H1 (cell line): ENCODE results near the gene SMIM23. TPM values are rescaled to one million over a fixed set of nuclear protein-coding genes. Genes with fewer than 3 reads are reported as not detected.

Experiments used
- CTCF ChIA-PET: fragments of 300-600 bp; sonication (Branson Sonifier 250); formaldehyde crosslinking; loops from one replicate; lab custom pipeline; 2021; ENCODE audit not compliant: partially characterized antibody; lab: Charles Lee
- POLR2A ChIA-PET: fragments of 300-600 bp; sonication (Branson Sonifier 250); formaldehyde crosslinking; loops from one replicate; lab custom pipeline; 2021; ENCODE audit warnings: inconsistent platforms; ENCODE audit not compliant: partially characterized antibody; lab: Charles Lee
- DNase-seq, 2 experiments: peaks; one replicate each; pipeline versions ENCODE4 v3.0.0 to v3.0.0-alpha.2; 2010 to 2022; ENCODE audit warnings: low spot score in 2 of 2, low read depth in 1 of 2, mixed read lengths in 1 of 2
- FAIRE-seq: peaks from 2 replicates; lab custom pipeline; 2011; peaks lifted over from hg19 to GRCh38; lab: Jason Lieb, UNC
- H2AFZ ChIP-seq: 2 replicates; pipeline ENCODE4 v1.8.1; 2012; ENCODE audit warnings: low read length, inconsistent platforms
- H2AK5ac ChIP-seq: 2 replicates; pipeline ENCODE4 v1.6.1; 2013; ENCODE audit warnings: low read depth, low read length
- H2BK120ac ChIP-seq: replicated peaks from 2 replicates; pipeline ENCODE3; 2013; ENCODE audit warnings: low read depth, low read length, inconsistent platforms
- H2BK12ac ChIP-seq: 2 replicates; pipeline ENCODE4 v1.6.1; 2013; ENCODE audit warnings: low read depth, low read length
- H2BK15ac ChIP-seq: 2 replicates; pipeline ENCODE4 v1.6.1; 2013; ENCODE audit warnings: low read length
- H2BK20ac ChIP-seq: 2 replicates; pipeline ENCODE4 v1.6.1; 2013; ENCODE audit warnings: low read length
- H2BK5ac ChIP-seq: 2 replicates; pipeline ENCODE4 v1.6.1; 2013; ENCODE audit warnings: low read depth, low read length
- H3K14ac ChIP-seq: 2 replicates; pipeline ENCODE4 v1.6.1; 2013; ENCODE audit warnings: inconsistent platforms; ENCODE audit not compliant: insufficient read length
- H3K18ac ChIP-seq: 2 replicates; pipeline ENCODE4 v1.6.1; 2013; ENCODE audit warnings: low read length; ENCODE audit errors: extremely low read depth
- H3K23ac ChIP-seq: 2 replicates; pipeline ENCODE4 v1.6.1; 2013; ENCODE audit warnings: inconsistent platforms; ENCODE audit not compliant: insufficient read length
- H3K23me2 ChIP-seq: 2 replicates; pipeline ENCODE4 v1.6.1; 2013; ENCODE audit warnings: low read depth, low read length
- H3K27ac ChIP-seq: 2 replicates; pipeline ENCODE4 v1.6.1; 2011; ENCODE audit warnings: low read depth, low read length, inconsistent platforms
- H3K27me3 ChIP-seq, 4 experiments: replicated peaks in 1 of 4; 1 replicate in 1 of 4; 2 replicates in 3 of 4; pipeline versions ENCODE4 v1.6.1 to v1.8.1; 2011 to 2013; ENCODE audit warnings: low read length in 3 of 4, mild to moderate bottlenecking in 3 of 4, inconsistent platforms in 2 of 4, mixed read lengths in 2 of 4, moderate library complexity in 1 of 4; ENCODE audit not compliant: control insufficient read depth in 3 of 4, insufficient read depth in 3 of 4; ENCODE audit errors: extremely low read depth in 1 of 4
- H3K36me3 ChIP-seq, 4 experiments: 2 replicates each; pipeline versions ENCODE4 v1.6.1 to v1.8.1; 2011 to 2013; ENCODE audit warnings: mild to moderate bottlenecking in 4 of 4, low read length in 3 of 4, moderate library complexity in 2 of 4, control low read depth in 1 of 4, inconsistent platforms in 1 of 4; ENCODE audit not compliant: insufficient read depth in 4 of 4, control insufficient read depth in 2 of 4
- H3K4ac ChIP-seq: replicated peaks from 2 replicates; pipeline ENCODE3; 2013; ENCODE audit warnings: low read length, low read depth, mixed read lengths, inconsistent platforms; ENCODE audit not compliant: insufficient read length
- H3K4me1 ChIP-seq, 4 experiments: replicated peaks in 1 of 4; 1 replicate in 1 of 4; 2 replicates in 3 of 4; pipeline versions ENCODE4 v1.6.1 to v1.8.1; 2011 to 2013; ENCODE audit warnings: low read length in 3 of 4, inconsistent platforms in 2 of 4, mixed read lengths in 1 of 4; ENCODE audit not compliant: insufficient read depth in 4 of 4, control insufficient read depth in 3 of 4
- H3K4me2 ChIP-seq, 2 experiments: 2 replicates each; pipeline versions ENCODE4 v1.6.1 to v1.8.1; 2011 to 2013; ENCODE audit warnings: low read depth in 2 of 2, low read length in 2 of 2, control low read depth in 1 of 2, inconsistent platforms in 1 of 2, mild to moderate bottlenecking in 1 of 2; ENCODE audit not compliant: insufficient read depth in 1 of 2
- H3K4me3 ChIP-seq, 4 experiments: fragments of 200-600, 300-600 bp in 1 of 4; sonication (generic), shearing (Covaris generic), sonication (Bioruptor Twin) in 1 of 4; 2 replicates each; pipeline versions ENCODE4 v1.5.1 to v1.8.1; 2011 to 2016; ENCODE audit warnings: low read length in 4 of 4, low read depth in 3 of 4, control low read depth in 2 of 4, inconsistent platforms in 2 of 4, mild to moderate bottlenecking in 2 of 4, mixed read lengths in 1 of 4, moderate library complexity in 1 of 4; ENCODE audit not compliant: insufficient read depth in 2 of 4; ENCODE audit errors: extremely low read depth in 1 of 4
- H3K56ac ChIP-seq: replicated peaks from 2 replicates; pipeline ENCODE3; 2013; ENCODE audit warnings: low read depth, mild to moderate bottlenecking, mixed read lengths, low read length, inconsistent platforms; ENCODE audit not compliant: insufficient read length
- H3K79me1 ChIP-seq: 2 replicates; pipeline ENCODE4 v1.6.1; 2013; ENCODE audit warnings: low read depth, low read length, control low read depth
- H3K79me2 ChIP-seq, 2 experiments: 2 replicates each; pipeline versions ENCODE4 v1.6.1 to v1.8.1; 2012 to 2013; ENCODE audit warnings: low read length in 2 of 2, mild to moderate bottlenecking in 2 of 2, inconsistent platforms in 1 of 2; ENCODE audit not compliant: insufficient read depth in 2 of 2, control insufficient read depth in 1 of 2
- H3K9ac ChIP-seq, 4 experiments: replicated peaks in 1 of 4; 1 replicate in 1 of 4; 2 replicates in 3 of 4; pipeline versions ENCODE4 v1.6.1 to v1.8.1; 2011 to 2013; ENCODE audit warnings: low read depth in 3 of 4, low read length in 3 of 4, control low read depth in 2 of 4, mild to moderate bottlenecking in 2 of 4, moderate library complexity in 2 of 4, inconsistent platforms in 1 of 4; ENCODE audit errors: extremely low read depth in 1 of 4
- H3K9me3 ChIP-seq, 2 experiments: 2 replicates each; pipeline versions ENCODE4 v1.6.1 to v1.8.1; 2012 to 2013; ENCODE audit warnings: mild to moderate bottlenecking in 2 of 2, moderate library complexity in 2 of 2, control low read depth in 1 of 2, inconsistent platforms in 1 of 2, low read depth in 1 of 2, low read length in 1 of 2, mixed read lengths in 1 of 2; ENCODE audit not compliant: insufficient read depth in 2 of 2
- H4K20me1 ChIP-seq, 2 experiments: replicated peaks in 1 of 2; 2 replicates each; pipeline versions ENCODE3 to v1.8.1; 2011 to 2013; ENCODE audit warnings: inconsistent platforms in 2 of 2, low read length in 2 of 2, mild to moderate bottlenecking in 1 of 2; ENCODE audit not compliant: insufficient read depth in 2 of 2, control insufficient read depth in 1 of 2
- H4K5ac ChIP-seq: 2 replicates; pipeline ENCODE4 v1.6.1; 2013; ENCODE audit warnings: low read length, low read depth, mixed read lengths, inconsistent platforms; ENCODE audit not compliant: insufficient read length
- H4K8ac ChIP-seq: 2 replicates; pipeline ENCODE4 v1.8.0; 2013; ENCODE audit warnings: mild to moderate bottlenecking, moderate library complexity, low read length, inconsistent platforms; ENCODE audit not compliant: insufficient read depth; ENCODE audit errors: extremely low read depth
- H4K91ac ChIP-seq: replicated peaks from 2 replicates; pipeline ENCODE3; 2013; ENCODE audit warnings: low read length, mixed read lengths, inconsistent platforms; ENCODE audit not compliant: insufficient read length
- ATF2 ChIP-seq: IDR thresholded peaks from 2 replicates; pipeline ENCODE4 v1.6.1; 2012; ENCODE audit warnings: low read length, inconsistent platforms
- E2F6 ChIP-seq: IDR thresholded peaks from 2 replicates; pipeline ENCODE4 v1.6.1; 2012; ENCODE audit warnings: inconsistent platforms
- JUN ChIP-seq: IDR thresholded peaks from 2 replicates; pipeline ENCODE4 v1.6.1; 2011; ENCODE audit warnings: low read depth, mild to moderate bottlenecking, improper control_type of control experiment, low read length
- MAX ChIP-seq: IDR thresholded peaks from 2 replicates; pipeline ENCODE4 v1.6.1; 2012; ENCODE audit warnings: inconsistent platforms
- NRF1 ChIP-seq: IDR thresholded peaks from 2 replicates; pipeline ENCODE4 v1.6.1; 2011; ENCODE audit warnings: mild to moderate bottlenecking, low read depth, low read length, improper control_type of control experiment
- POU5F1 ChIP-seq: IDR thresholded peaks from 2 replicates; pipeline ENCODE4 v1.6.1; 2011; ENCODE audit warnings: low read depth, mild to moderate bottlenecking, low read length, moderate library complexity
- SP4 ChIP-seq: IDR thresholded peaks from 2 replicates; pipeline ENCODE4 v1.6.1; 2012; ENCODE audit warnings: low read length, inconsistent platforms
- WGBS, 2 experiments: shearing (Covaris generic) in 1 of 2; methylation state at CpG; one replicate each; pipeline versions ENCODE4 v1.1.6 to v1.1.7; 2013 to 2015; ENCODE audit warnings: low lambda C conversion rate in 2 of 2, mixed read lengths in 2 of 2, inconsistent platforms in 1 of 2, low coverage in 1 of 2, missing lambda C conversion rate in 1 of 2; ENCODE audit not compliant: insufficient replicate concordance in 2 of 2, insufficient coverage in 1 of 2, insufficient read length in 1 of 2; ENCODE audit errors: extremely low coverage in 1 of 2, missing lambda C conversion rate in 1 of 2; 5-methylcytosine and 5-hydroxymethylcytosine counted together
- polyA plus RNA-seq, 7 experiments: library from polyadenylated mRNA; depleted of rRNA in 3 of 7; stranded (reverse) in 5 of 7; unstranded in 2 of 7; fragments of >200 nt in 5 of 7; fragments of 200-250 nt in 2 of 7; gene quantifications; 1 replicate in 5 of 7; 2 replicates in 1 of 7; 4 replicates in 1 of 7; pipeline versions ENCODE4 v1.2.1 to v1.2.3, GENCODE V29; 2011 to 2013; ENCODE audit warnings: missing spikeins in 2 of 7, mixed read lengths in 2 of 7
- total RNA-seq: library from RNA; stranded (reverse); fragmentation: NEBNext Ultra II Directional; extraction: Animal tissue kit (Norgen Biotek cat#: 25700); gene quantifications from 2 replicates; pipeline ENCODE4 v1.2.1, GENCODE V29; 2021
- TF ChIP-seq, protein P1 (sequence below), 3 experiments: IDR thresholded peaks; 1 replicate in 2 of 3; 2 replicates in 1 of 3; pipeline versions ENCODE4 v1.5.1 to v1.6.1; 2011; ENCODE audit warnings: low read length in 3 of 3, mild to moderate bottlenecking in 3 of 3, inconsistent platforms in 2 of 3, low read depth in 1 of 3, moderate library complexity in 1 of 3; ENCODE audit not compliant: insufficient read depth in 1 of 3; ENCODE audit errors: control extremely low read depth in 1 of 3

SMIM23 gene
- total and polyA plus RNA-seq, 2 of the 8 experiments (the other 6 are each of a cell fraction or from before 2014, with no cell fraction given): not detected

DNA sequence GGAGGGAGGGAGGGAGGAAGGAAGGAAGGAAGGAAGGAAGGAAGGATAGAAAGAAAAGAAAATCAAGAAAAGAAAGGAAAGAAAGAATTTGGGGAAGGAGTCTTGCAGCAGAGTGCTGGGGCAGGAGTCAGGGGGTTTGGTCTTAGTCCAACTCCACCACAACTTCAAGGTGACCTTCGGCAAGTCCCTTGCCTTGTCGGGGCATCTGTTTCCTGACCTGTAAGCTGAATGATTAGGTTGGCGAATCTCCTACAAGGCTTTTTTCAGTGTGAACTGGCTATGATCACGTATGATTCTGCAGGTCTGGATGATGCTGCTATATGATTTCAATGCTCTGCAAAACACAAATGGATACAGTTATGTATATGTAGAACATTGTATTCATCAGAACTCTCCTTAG lies 20.1 kb downstream of the SMIM23 start:
- CTCF ChIA-PET: interaction anchor here (0.9 to 1.1 kb wide), 2 partner anchors 30 to 41 kb away, joined by 3 read pairs; no protein-coding TSS in a partner anchor
- no peaks in the 10 kb centered on the region for H3K23me2 ChIP-seq
- no peak overlapping the region for H2BK5ac ChIP-seq
- H4K8ac ChIP-seq: no peak overlapping the region
- no peak overlapping the region for H2AK5ac ChIP-seq
- H3K4ac ChIP-seq: no peak overlapping the region
- H3K9me3 ChIP-seq: no peaks in the 10 kb centered on the region
- peaks cover 4 to 14% (median 8%) of the 10 kb centered on the region in 4 experiments; a peak in 6 of 7 replicates for H3K4me1 ChIP-seq
- no peaks in the 10 kb centered on the region for H3K36me3 ChIP-seq
- no peaks in the 10 kb centered on the region for H4K20me1 ChIP-seq
- H4K5ac ChIP-seq: no peak overlapping the region
- H3K23ac ChIP-seq: no peak overlapping the region
- H3K79me2 ChIP-seq: no peaks in the 10 kb centered on the region
- no peak overlapping the region for H3K18ac ChIP-seq
- peaks cover 0 to 7% (median 2%) of the 10 kb centered on the region in 4 experiments; a peak in 4 of 7 replicates for H3K27me3 ChIP-seq
- DNase-seq (no peak), FAIRE-seq (no peak)
- no peak overlapping the region for H3K4me3 ChIP-seq
- no peak overlapping the region for H3K14ac ChIP-seq
- H2BK15ac ChIP-seq: no peak overlapping the region
- no peak overlapping the region for H3K9ac ChIP-seq
- no peak overlapping the region for H2BK20ac ChIP-seq
- H2AFZ ChIP-seq: no peak overlapping the region
- H4K91ac ChIP-seq: no peak overlapping the region
- no peak overlapping the region for H3K4me2 ChIP-seq
- no peak overlapping the region for H2BK120ac ChIP-seq
- H2BK12ac ChIP-seq: no peak overlapping the region
- H3K56ac ChIP-seq: no peak overlapping the region
- POLR2A ChIA-PET: no interaction called here
- WGBS, 2 experiments: 96% methylated on average over 4 of the region's 4 CpGs; no CpG with 5 or more reads in 1 of the 2 experiments
- no peak overlapping the region for H3K27ac ChIP-seq
- H3K79me1 ChIP-seq: no peaks in the 10 kb centered on the region
- TF ChIP-seq MAX (no peak), ATF2 (no peak), SP4 (no peak), NRF1 (no peak), POU5F1 (no peak), JUN (no peak), E2F6 (no peak)
- TF ChIP-seq, protein P1, sequence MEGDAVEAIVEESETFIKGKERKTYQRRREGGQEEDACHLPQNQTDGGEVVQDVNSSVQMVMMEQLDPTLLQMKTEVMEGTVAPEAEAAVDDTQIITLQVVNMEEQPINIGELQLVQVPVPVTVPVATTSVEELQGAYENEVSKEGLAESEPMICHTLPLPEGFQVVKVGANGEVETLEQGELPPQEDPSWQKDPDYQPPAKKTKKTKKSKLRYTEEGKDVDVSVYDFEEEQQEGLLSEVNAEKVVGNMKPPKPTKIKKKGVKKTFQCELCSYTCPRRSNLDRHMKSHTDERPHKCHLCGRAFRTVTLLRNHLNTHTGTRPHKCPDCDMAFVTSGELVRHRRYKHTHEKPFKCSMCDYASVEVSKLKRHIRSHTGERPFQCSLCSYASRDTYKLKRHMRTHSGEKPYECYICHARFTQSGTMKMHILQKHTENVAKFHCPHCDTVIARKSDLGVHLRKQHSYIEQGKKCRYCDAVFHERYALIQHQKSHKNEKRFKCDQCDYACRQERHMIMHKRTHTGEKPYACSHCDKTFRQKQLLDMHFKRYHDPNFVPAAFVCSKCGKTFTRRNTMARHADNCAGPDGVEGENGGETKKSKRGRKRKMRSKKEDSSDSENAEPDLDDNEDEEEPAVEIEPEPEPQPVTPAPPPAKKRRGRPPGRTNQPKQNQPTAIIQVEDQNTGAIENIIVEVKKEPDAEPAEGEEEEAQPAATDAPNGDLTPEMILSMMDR (IDR thresholded peaks at IDR 0.05; ENCODE audit: control extremely low read depth in 1 of 3, insufficient read depth in 1 of 3, low read depth in 1 of 3, low read length in 3 of 3): no peak
